HG02970 (cell line): ENCODE results near the gene LMAN1L.

ENCODE experiments used
- ATAC-seq: cut with Tn5 transposase; IDR thresholded peaks from one replicate; pipeline ENCODE4 v1.9.1; 2021; ENCODE audit warnings: mild to moderate bottlenecking, moderate library complexity, moderate number of reproducible peaks; ENCODE audit not compliant: unreplicated experiment, low FRiP score

Gene LMAN1L

GRCh38 chr15:74812533-74812932, at the start of gene LMAN1L:
Gene LMAN1L (plus strand): TSS chr15:74812835. CDS start chr15:74812855, 20 bp downstream.
- no peak for ATAC-seq

GRCh38 chr15:74763416-74763815, 49.2 kb upstream of the LMAN1L start:
- no peak for ATAC-seq

GRCh38 chr15:74767167-74768098, 45.2 kb upstream of the LMAN1L start:
- ATAC-seq, result no peak

- no peak for ATAC-seq
These were observed 44.4 kb upstream of the LMAN1L start for GRCh38 chr15:74768099-74768770.

- ATAC-seq, result no peak
These were observed 43.8 kb upstream of the LMAN1L start for GRCh38 chr15:74768771-74769342.

- ATAC-seq, result no peak
These were observed 43.1 kb upstream of the LMAN1L start for GRCh38 chr15:74769463-74770025.

GRCh38 chr15:74770211-74770903, 42.3 kb upstream of the LMAN1L start:
- no peak for ATAC-seq

- ATAC-seq, result no peak
These were observed 39.3 kb upstream of the LMAN1L start for GRCh38 chr15:74773329-74773728.

GRCh38 chr15:74773731-74774252, 38.8 kb upstream of the LMAN1L start:
- ATAC-seq, result no peak

- no peak for ATAC-seq
These were observed 37.5 kb upstream of the LMAN1L start for GRCh38 chr15:74775132-74775562.

GRCh38 chr15:74775894-74776293, 36.7 kb upstream of the LMAN1L start:
- no peak for ATAC-seq

GRCh38 chr15:74776821-74777768, 35.5 kb upstream of the LMAN1L start:
- no peak for ATAC-seq

- no peak for ATAC-seq
These were observed 34.7 kb upstream of the LMAN1L start for GRCh38 chr15:74777769-74778598.

- no peak for ATAC-seq
These were observed 34.0 kb upstream of the LMAN1L start for GRCh38 chr15:74778599-74778970.

- no peak for ATAC-seq
These were observed 33.4 kb upstream of the LMAN1L start for GRCh38 chr15:74779162-74779648.

GRCh38 chr15:74780523-74781430, 31.9 kb upstream of the LMAN1L start:
- no peak for ATAC-seq
